Mesothelial cell of epicardium (in vitro differentiated cells): Measurements from ENCODE around the gene SLC9B1. TPM values are rescaled to one million over a fixed set of nuclear protein-coding genes. Genes with fewer than 3 reads are reported as not detected.
A peak's percentile ranks its signal among the peaks of the same experiment; 100 is the strongest.

ENCODE experiments used
- DNase-seq, 2 experiments: peaks; one replicate each; pipeline ENCODE4 v3.0.0; 2021; ENCODE audit warnings: low spot score in 2 of 2; ENCODE audit not compliant: unreplicated experiment in 2 of 2
- H3K27ac Mint-ChIP-seq: 2 replicates; pipeline ENCODE4 v1.8.0; 2021; ENCODE audit warnings: mixed read lengths
- H3K27me3 Mint-ChIP-seq: 2 replicates; pipeline ENCODE4 v1.8.0; 2021; ENCODE audit warnings: low read depth, mixed read lengths
- H3K36me3 Mint-ChIP-seq: 2 replicates; pipeline ENCODE4 v1.8.0; 2021; ENCODE audit warnings: mixed read lengths
- H3K4me1 Mint-ChIP-seq: 2 replicates; pipeline ENCODE4 v1.8.0; 2021; ENCODE audit warnings: mixed read lengths
- H3K4me3 Mint-ChIP-seq: 2 replicates; pipeline ENCODE4 v1.8.0; 2021; ENCODE audit warnings: mild to moderate bottlenecking, moderate library complexity, mixed read lengths
- H3K9me3 Mint-ChIP-seq: 2 replicates; pipeline ENCODE4 v1.8.0; 2021; ENCODE audit warnings: mixed read lengths
- total RNA-seq: library from RNA; stranded (reverse); gene quantifications from 3 replicates; pipeline ENCODE4 v1.2.1, GENCODE V29; 2021
- TF ChIP-seq, protein P1 (sequence below): fragments of 200-600 bp; sonication (generic); IDR thresholded peaks from one replicate; pipeline ENCODE4 v1.5.0; 2021; ENCODE audit warnings: antibody characterized with exemption; ENCODE audit not compliant: unreplicated experiment

Gene SLC9B1
- total RNA-seq, 1 donor from 2014 or later: 3.2 TPM

GRCh38 chr4:103021120-103021519, 1.6 kb upstream of the SLC9B1 start:
- DNase-seq: no peak
- TF ChIP-seq, protein P1, sequence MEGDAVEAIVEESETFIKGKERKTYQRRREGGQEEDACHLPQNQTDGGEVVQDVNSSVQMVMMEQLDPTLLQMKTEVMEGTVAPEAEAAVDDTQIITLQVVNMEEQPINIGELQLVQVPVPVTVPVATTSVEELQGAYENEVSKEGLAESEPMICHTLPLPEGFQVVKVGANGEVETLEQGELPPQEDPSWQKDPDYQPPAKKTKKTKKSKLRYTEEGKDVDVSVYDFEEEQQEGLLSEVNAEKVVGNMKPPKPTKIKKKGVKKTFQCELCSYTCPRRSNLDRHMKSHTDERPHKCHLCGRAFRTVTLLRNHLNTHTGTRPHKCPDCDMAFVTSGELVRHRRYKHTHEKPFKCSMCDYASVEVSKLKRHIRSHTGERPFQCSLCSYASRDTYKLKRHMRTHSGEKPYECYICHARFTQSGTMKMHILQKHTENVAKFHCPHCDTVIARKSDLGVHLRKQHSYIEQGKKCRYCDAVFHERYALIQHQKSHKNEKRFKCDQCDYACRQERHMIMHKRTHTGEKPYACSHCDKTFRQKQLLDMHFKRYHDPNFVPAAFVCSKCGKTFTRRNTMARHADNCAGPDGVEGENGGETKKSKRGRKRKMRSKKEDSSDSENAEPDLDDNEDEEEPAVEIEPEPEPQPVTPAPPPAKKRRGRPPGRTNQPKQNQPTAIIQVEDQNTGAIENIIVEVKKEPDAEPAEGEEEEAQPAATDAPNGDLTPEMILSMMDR: no peak
- Mint-ChIP-seq H3K36me3 (no peaks in the 10 kb centered on the region), H3K9me3 (no peaks in the 10 kb centered on the region), H3K4me1 (peaks cover 11% of the 10 kb centered on the region), H3K4me3 (no peak overlapping the region), H3K27me3 (no peaks in the 10 kb centered on the region), H3K27ac (no peak overlapping the region)

DNA sequence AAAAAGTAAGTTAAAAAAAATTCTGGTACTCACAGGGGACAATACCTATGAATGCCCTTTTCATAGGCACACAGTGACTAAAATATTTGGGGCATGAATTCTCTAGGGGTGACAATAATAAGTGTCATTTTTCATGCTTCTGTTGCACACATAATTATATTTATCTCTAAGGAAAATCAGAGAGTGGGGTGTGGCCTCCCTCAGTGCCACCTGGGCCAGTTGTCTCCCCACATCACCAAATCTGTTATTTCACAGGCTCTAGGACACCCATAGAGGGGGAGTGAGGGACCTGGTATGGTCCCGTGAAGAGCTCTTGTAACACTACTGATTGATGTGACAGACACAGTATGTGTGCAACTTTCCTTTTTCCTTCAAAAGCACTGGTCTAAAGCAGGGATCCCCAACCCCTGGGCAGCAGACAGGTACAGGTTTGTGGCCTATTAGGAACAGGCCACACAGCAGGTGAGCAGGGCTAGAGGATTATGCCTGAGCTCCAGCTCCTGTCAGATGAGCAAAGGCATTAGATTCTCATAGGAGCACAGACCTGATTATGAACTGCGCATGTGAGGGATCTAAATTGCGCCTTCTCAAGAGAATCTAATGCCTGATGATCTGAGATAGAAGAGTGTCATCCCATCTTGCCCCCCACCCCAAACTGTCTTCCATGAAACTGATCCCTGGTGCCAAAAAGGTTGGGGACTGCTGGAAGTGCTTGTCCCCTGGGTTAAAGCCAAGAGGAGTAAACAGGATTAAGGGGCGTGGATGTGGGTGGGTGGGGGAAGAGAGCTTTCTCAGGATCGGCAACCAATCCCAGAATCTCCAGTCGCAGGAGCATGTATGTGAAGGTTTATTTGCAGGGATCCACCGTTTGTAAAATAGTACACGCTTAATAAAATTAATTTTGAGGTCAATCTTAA, 856 bp downstream of the SLC9B1 start:
- TF ChIP-seq, protein P1: no peak
- no peak for DNase-seq
- Mint-ChIP-seq H3K27me3 (no peaks in the 10 kb centered on the region), H3K4me1 (peaks cover 11% of the 10 kb centered on the region), H3K4me3 (peak overlapping the region; percentile 78), H3K36me3 (no peaks in the 10 kb centered on the region), H3K27ac (peak overlapping the region; percentile 97), H3K9me3 (no peaks in the 10 kb centered on the region)

DNA sequence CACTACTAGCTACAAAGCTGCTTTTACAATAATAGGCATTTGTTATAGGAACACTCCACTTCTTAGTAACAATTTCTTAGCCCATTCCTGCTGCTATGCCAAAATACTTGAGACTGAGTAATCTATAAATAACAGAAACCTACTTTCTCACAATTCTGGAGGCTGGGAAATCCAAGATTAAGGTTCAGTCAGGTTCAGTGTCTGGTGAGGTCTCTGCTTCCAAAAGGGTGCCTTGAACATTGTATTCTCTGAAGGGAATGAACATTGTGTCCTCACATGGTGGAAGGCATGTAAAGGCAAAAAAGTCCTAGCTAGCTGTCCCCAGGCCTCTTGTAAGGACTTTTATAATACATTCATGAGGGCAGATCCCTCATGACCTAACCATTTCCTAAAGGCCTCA, 7.0 kb downstream of the SLC9B1 start:
- H3K4me1 Mint-ChIP-seq: peaks cover 23% of the 10 kb centered on the region
- H3K36me3 Mint-ChIP-seq: no peaks in the 10 kb centered on the region
- DNase-seq: no peak
- H3K27me3 Mint-ChIP-seq: no peaks in the 10 kb centered on the region
- H3K9me3 Mint-ChIP-seq: no peaks in the 10 kb centered on the region
- peak overlapping the region; percentile 78 for H3K27ac Mint-ChIP-seq
- H3K4me3 Mint-ChIP-seq: no peak overlapping the region
- TF ChIP-seq, protein P1: no peak

- Mint-ChIP-seq H3K4me1 (peaks cover 23% of the 10 kb centered on the region), H3K36me3 (no peaks in the 10 kb centered on the region), H3K9me3 (no peaks in the 10 kb centered on the region), H3K27ac (peak overlapping the region; percentile 78), H3K4me3 (no peak overlapping the region), H3K27me3 (no peaks in the 10 kb centered on the region)
- DNase-seq: no peak
- TF ChIP-seq, protein P1: no peak
Observed at GRCh38 chr4:103012060-103012459, 7.4 kb downstream of the SLC9B1 start.

- Mint-ChIP-seq H3K4me3 (no peak overlapping the region), H3K9me3 (no peaks in the 10 kb centered on the region), H3K4me1 (peaks cover 23% of the 10 kb centered on the region), H3K36me3 (no peaks in the 10 kb centered on the region), H3K27ac (peak overlapping the region; percentile 78), H3K27me3 (peaks cover 4% of the 10 kb centered on the region)
- peak in 1 of 2 experiments; percentile 44 for DNase-seq
- TF ChIP-seq, protein P1: no peak
Observed at GRCh38 chr4:103011378-103012025, 8.0 kb downstream of the SLC9B1 start.
